Tibial nerve (tissue), 3 donors: Measurements from ENCODE around the gene ALPK3.

Experiments
- CTCF ChIP-seq, 5 experiments: fragments of 200-600 bp in 3 of 5; fragments of 450-650 bp in 2 of 5; sonication (generic) in 3 of 5; IDR thresholded peaks; one replicate each; pipeline ENCODE4 v1.5.1; 2016 to 2019; ENCODE audit warnings: antibody characterized with exemption in 5 of 5, mild to moderate bottlenecking in 3 of 5, moderate library complexity in 2 of 5
- POLR2A ChIP-seq, 2 donors: fragments of 450-650 bp; IDR thresholded peaks; one replicate each; pipeline ENCODE4 v1.6.1; 2017; ENCODE audit warnings: antibody characterized with exemption in 2 of 2, mild to moderate bottlenecking in 2 of 2, moderate library complexity in 2 of 2

GRCh38 chr15:84829428-84829827, 12.3 kb downstream of the ALPK3 start:
- TF ChIP-seq CTCF (IDR thresholded peaks at IDR 0.05) (no peak), POLR2A (IDR thresholded peaks at IDR 0.05) (no peak)
